ENCODE data around the gene ANAPC15.

DNA sequence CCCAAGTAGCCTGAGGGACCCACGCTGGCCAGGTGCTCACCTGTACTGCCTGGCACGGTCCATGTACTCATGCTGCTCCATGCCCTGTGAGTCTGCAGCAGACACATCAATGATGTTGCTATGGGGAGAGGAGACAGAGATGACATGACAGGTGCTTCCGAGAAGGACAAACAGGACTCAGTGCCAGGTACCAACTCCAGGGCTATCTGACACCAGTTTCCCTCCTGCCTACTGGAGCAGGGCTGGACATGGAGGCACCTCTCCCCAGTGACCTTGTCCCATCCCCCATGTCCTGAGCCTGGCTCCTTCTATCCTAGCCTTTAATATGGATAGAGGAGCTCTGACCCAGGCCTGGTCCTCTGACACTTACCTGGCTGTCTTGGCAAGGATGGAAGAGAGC is 13.8 kb downstream of the ANAPC15 start:
- TF ChIP-seq MAZ (IDR thresholded peaks at IDR 0.05; ENCODE audit: borderline replicate concordance, low read depth, low read length) = no peak
- TF ChIP-seq CTCF (conservative IDR thresholded peaks at IDR 0.05; ENCODE audit: low read depth, low read length) = no peak
